Measurements from ENCODE around the gene SCN1B.
A peak's percentile ranks its signal among the peaks of the same experiment; 100 is the strongest.
"Not testable (repeated sequence)": the region's sequence is repeated elsewhere in the genome, so short reads cannot be mapped to it uniquely, and the experiment has no call there.

SCN1B gene

GRCh38 chr19:34994643-34995541, 35.4 kb upstream of the SCN1B start:
- no peaks in the 10 kb centered on the region for H3K27me3 ChIP-seq (ENCODE audit: control insufficient read depth, insufficient read depth, low read length)
- H3K36me3 ChIP-seq (ENCODE audit: control insufficient read depth, insufficient read depth, low read length), result no peaks in the 10 kb centered on the region
- no peak overlapping the region for H3K4me3 ChIP-seq (ENCODE audit: low read length)
- peak overlapping the region; percentile 42 for H3K9ac ChIP-seq (ENCODE audit: low read length)
- no peaks in the 10 kb centered on the region for H3K9me3 ChIP-seq (ENCODE audit: control insufficient read depth, low read length)
- peaks cover 37% of the 10 kb centered on the region for H3K4me1 ChIP-seq (ENCODE audit: control insufficient read depth, insufficient read depth, low read length)

- H3K4me1 ChIP-seq (ENCODE audit: control insufficient read depth, insufficient read depth, low read length), result peaks cover 39% of the 10 kb centered on the region
- no peaks in the 10 kb centered on the region for H3K36me3 ChIP-seq (ENCODE audit: control insufficient read depth, insufficient read depth, low read length)
Observed at GRCh38 chr19:34995551-34995950, 34.7 kb upstream of the SCN1B start.

DNA sequence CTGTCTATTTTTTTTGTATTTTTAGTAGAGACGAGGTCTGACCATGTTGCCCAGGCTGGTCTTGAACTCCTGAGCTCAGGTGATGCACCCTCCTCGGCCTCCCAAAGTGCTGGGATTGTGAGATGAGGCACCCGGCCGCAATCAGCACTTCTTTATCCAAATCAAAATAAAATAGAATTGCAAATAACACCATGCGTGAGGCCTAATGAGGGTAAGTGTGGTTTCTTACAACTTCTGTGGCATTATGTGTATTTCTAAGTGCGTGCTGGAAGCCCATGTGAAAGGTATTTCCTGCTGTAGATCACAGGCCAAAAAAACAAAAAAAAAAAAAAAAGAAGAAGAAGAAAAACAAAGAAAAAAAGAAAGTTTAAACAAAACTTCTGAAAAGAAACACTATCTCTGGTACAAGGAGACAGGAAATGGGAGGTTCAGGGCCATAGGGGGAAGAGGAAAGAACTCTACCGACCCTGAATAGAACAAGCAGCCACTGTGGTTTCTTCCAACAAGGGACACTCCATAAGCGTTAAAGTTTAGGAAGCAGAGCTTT, 33.1 kb upstream of the SCN1B start:
- H3K9ac ChIP-seq (ENCODE audit: low read length), result no peak overlapping the region
- H3K4me3 ChIP-seq (ENCODE audit: low read length), result no peak overlapping the region
- H3K9me3 ChIP-seq (ENCODE audit: control insufficient read depth, low read length), result no peaks in the 10 kb centered on the region
- peaks cover 6% of the 10 kb centered on the region for H3K27me3 ChIP-seq (ENCODE audit: control insufficient read depth, insufficient read depth, low read length)
- peaks cover 47% of the 10 kb centered on the region for H3K4me1 ChIP-seq (ENCODE audit: control insufficient read depth, insufficient read depth, low read length)
- no peaks in the 10 kb centered on the region for H3K36me3 ChIP-seq (ENCODE audit: control insufficient read depth, insufficient read depth, low read length)

More at GRCh38 chr19:34995551-34995950, 34.7 kb upstream of the SCN1B start:
- H3K9me3 ChIP-seq (ENCODE audit: control insufficient read depth, low read length), result no peaks in the 10 kb centered on the region
- H3K27me3 ChIP-seq (ENCODE audit: control insufficient read depth, insufficient read depth, low read length), result no peaks in the 10 kb centered on the region
- H3K9ac ChIP-seq (ENCODE audit: low read length), result no peak overlapping the region
- no peak overlapping the region for H3K4me3 ChIP-seq (ENCODE audit: low read length)

- H3K4me1 ChIP-seq (ENCODE audit: control insufficient read depth, insufficient read depth, low read length), result peaks cover 54% of the 10 kb centered on the region
- not testable (repeated sequence) for H3K27me3 ChIP-seq (ENCODE audit: control insufficient read depth, insufficient read depth, low read length); H3K9me3 ChIP-seq (ENCODE audit: control insufficient read depth, low read length); H3K36me3 ChIP-seq (ENCODE audit: control insufficient read depth, insufficient read depth, low read length); H3K9ac ChIP-seq (ENCODE audit: low read length); H3K4me3 ChIP-seq (ENCODE audit: low read length)
Observed at GRCh38 chr19:34998224-34998623, 32.0 kb upstream of the SCN1B start.

DNA sequence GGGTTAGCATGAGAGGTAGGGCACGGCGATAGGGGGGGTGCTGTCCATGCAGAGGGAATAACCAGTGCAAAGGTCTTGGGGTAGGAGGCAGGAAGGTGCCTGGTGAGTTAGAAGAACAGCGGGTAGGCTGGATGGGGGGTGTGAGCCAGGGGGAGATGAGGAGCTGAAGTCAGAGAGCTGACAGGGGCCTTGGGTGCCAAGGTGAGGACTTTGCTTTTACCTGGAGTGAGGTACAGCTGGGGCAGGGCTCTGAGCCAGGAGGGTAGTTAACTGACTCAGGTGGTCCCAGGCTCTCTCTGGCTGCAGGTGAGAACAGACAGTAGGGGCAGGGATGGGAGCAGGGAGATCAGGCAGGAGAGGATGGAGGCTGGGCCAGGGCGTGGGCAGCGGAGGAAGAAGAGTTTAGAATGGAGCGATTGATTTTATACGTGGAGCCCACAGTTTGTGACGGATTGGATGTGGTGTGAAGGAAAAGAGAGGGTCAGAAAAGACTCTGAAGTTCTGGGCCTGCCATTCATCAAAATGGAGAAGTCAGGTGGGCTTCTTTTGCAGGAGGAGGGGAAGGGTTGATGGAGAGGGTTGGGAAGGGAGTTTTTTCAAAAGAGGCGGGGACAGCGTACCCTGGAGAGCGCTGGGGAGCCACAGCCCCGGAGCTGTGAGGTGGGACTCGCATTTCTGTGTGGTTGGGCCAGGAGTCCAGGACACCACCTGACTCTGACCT, 31.3 kb upstream of the SCN1B start:
- Histone ChIP-seq H3K9ac (ENCODE audit: low read length) (peak overlapping the region; percentile 91), H3K27me3 (ENCODE audit: control insufficient read depth, insufficient read depth, low read length) (peaks cover 6% of the 10 kb centered on the region), H3K9me3 (ENCODE audit: control insufficient read depth, low read length) (no peaks in the 10 kb centered on the region), H3K4me3 (ENCODE audit: low read length) (no peak overlapping the region), H3K4me1 (ENCODE audit: control insufficient read depth, insufficient read depth, low read length) (peaks cover 62% of the 10 kb centered on the region), H3K36me3 (ENCODE audit: control insufficient read depth, insufficient read depth, low read length) (no peaks in the 10 kb centered on the region)

- H3K9ac ChIP-seq (ENCODE audit: low read length), result peak within 1 kb of the TSS; percentile 91
- peaks cover 6% of the 10 kb centered on the region for H3K27me3 ChIP-seq (ENCODE audit: control insufficient read depth, insufficient read depth, low read length)
- no peaks in the 10 kb centered on the region for H3K9me3 ChIP-seq (ENCODE audit: control insufficient read depth, low read length)
- H3K36me3 ChIP-seq (ENCODE audit: control insufficient read depth, insufficient read depth, low read length), result no peaks in the 10 kb centered on the region
- H3K4me1 ChIP-seq (ENCODE audit: control insufficient read depth, insufficient read depth, low read length), result peaks cover 62% of the 10 kb centered on the region
- H3K4me3 ChIP-seq (ENCODE audit: low read length), result peak within 1 kb of the TSS; percentile 68
Observed at GRCh38 chr19:34999498-35000337, 30.6 kb upstream of the SCN1B start, which contains the start of gene GRAMD1A. GRAMD1A (plus strand) TSS chr19:35000323; CDS start chr19:35000479, 156 bp downstream.

GRCh38 chr19:35000338-35000646, 30.0 kb upstream of the SCN1B start:
- peaks cover 61% of the 10 kb centered on the region for H3K4me1 ChIP-seq (ENCODE audit: control insufficient read depth, insufficient read depth, low read length)

GRCh38 chr19:35000647-35001501, 29.4 kb upstream of the SCN1B start:
- Histone ChIP-seq H3K9me3 (ENCODE audit: control insufficient read depth, low read length) (no peaks in the 10 kb centered on the region), H3K36me3 (ENCODE audit: control insufficient read depth, insufficient read depth, low read length) (no peaks in the 10 kb centered on the region), H3K4me1 (ENCODE audit: control insufficient read depth, insufficient read depth, low read length) (peaks cover 61% of the 10 kb centered on the region), H3K9ac (ENCODE audit: low read length) (peak overlapping the region; percentile 66), H3K27me3 (ENCODE audit: control insufficient read depth, insufficient read depth, low read length) (peaks cover 6% of the 10 kb centered on the region), H3K4me3 (ENCODE audit: low read length) (peak overlapping the region; percentile 1)

More at GRCh38 chr19:35000338-35000646, 30.0 kb upstream of the SCN1B start:
- H3K36me3 ChIP-seq (ENCODE audit: control insufficient read depth, insufficient read depth, low read length), result no peaks in the 10 kb centered on the region
- no peaks in the 10 kb centered on the region for H3K9me3 ChIP-seq (ENCODE audit: control insufficient read depth, low read length)
- no peak overlapping the region for H3K9ac ChIP-seq (ENCODE audit: low read length)
- H3K4me3 ChIP-seq (ENCODE audit: low read length), result no peak overlapping the region
- peaks cover 6% of the 10 kb centered on the region for H3K27me3 ChIP-seq (ENCODE audit: control insufficient read depth, insufficient read depth, low read length)

DNA sequence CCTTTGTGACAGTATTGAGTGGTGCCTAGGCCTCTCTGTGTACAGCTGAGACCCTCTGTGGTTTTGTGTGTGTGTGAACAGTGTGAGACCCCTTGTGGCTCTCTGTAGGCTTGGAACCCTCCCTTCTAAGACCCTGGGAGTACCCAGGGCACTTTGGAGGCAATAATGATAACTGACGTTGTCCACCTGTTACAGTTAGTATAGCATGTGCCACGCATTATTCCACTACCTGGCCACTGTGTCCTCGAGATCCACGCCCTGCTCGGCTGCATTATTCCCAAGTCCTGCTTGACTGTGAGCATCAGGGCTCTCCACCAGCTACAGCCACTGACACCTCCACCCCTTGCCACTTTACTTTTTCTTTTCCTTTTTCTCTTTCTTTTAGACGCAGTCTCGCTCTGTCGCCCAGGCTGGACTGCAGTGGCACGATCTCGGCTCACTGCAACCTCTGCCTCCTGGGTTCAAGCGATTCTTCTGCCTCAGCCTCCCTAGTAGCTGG, 28.2 kb upstream of the SCN1B start:
- Histone ChIP-seq H3K27me3 (ENCODE audit: control insufficient read depth, insufficient read depth, low read length) (peaks cover 6% of the 10 kb centered on the region), H3K36me3 (ENCODE audit: control insufficient read depth, insufficient read depth, low read length) (no peaks in the 10 kb centered on the region), H3K4me1 (ENCODE audit: control insufficient read depth, insufficient read depth, low read length) (peaks cover 65% of the 10 kb centered on the region), H3K4me3 (ENCODE audit: low read length) (no peak overlapping the region), H3K9ac (ENCODE audit: low read length) (no peak overlapping the region), H3K9me3 (ENCODE audit: control insufficient read depth, low read length) (no peaks in the 10 kb centered on the region)

DNA sequence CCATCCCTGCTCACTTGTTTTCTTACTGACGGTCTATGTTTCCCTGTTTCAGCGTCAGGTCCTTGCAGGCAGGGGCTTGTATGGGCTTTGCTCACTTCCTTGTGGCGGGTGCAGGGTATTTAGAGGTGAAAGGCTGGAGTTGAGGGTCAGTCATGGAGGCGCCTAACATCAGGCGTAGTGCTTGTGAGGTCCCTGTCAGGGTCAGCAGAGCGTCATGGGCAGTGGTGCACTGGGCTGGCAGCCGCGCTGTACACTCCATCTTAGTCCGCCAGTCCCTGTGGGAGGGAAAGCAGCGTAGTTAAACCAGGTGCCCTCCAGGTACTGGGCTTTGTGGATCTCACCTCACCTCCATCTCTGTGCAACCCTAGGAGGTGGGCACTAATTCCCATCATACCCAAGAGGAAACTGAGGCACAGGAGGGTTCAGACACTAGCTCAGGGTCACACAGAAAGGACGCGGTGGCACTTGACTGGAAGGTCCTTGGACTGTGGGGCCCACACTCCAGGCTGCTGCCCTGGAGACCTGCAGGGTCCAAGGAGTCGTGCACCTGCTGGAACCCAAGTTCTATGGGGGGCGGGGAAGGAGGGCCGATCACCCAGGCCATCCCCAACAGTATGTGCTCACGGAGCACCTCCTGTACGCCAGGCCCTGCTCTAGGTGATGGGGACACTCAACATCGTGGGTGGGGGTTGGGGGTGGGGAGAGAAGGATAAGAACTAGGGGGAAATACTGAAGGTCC, 25.6 kb upstream of the SCN1B start:
- H3K4me1 ChIP-seq (ENCODE audit: control insufficient read depth, insufficient read depth, low read length), result peaks cover 57% of the 10 kb centered on the region
- peak overlapping the region; percentile 20 for H3K9ac ChIP-seq (ENCODE audit: low read length)
- H3K4me3 ChIP-seq (ENCODE audit: low read length), result no peak overlapping the region
- H3K36me3 ChIP-seq (ENCODE audit: control insufficient read depth, insufficient read depth, low read length), result no peaks in the 10 kb centered on the region
- no peaks in the 10 kb centered on the region for H3K9me3 ChIP-seq (ENCODE audit: control insufficient read depth, low read length)
- H3K27me3 ChIP-seq (ENCODE audit: control insufficient read depth, insufficient read depth, low read length), result peaks cover 6% of the 10 kb centered on the region
